ENCODE results near the gene ACAA1. TPM values are rescaled to one million over a fixed set of nuclear protein-coding genes. Genes with fewer than 3 reads are reported as not detected.

ACAA1 gene
- total RNA-seq, 4 donors from 2014 or later: 24.5 to 31.2 (median 29.3) TPM

DNA sequence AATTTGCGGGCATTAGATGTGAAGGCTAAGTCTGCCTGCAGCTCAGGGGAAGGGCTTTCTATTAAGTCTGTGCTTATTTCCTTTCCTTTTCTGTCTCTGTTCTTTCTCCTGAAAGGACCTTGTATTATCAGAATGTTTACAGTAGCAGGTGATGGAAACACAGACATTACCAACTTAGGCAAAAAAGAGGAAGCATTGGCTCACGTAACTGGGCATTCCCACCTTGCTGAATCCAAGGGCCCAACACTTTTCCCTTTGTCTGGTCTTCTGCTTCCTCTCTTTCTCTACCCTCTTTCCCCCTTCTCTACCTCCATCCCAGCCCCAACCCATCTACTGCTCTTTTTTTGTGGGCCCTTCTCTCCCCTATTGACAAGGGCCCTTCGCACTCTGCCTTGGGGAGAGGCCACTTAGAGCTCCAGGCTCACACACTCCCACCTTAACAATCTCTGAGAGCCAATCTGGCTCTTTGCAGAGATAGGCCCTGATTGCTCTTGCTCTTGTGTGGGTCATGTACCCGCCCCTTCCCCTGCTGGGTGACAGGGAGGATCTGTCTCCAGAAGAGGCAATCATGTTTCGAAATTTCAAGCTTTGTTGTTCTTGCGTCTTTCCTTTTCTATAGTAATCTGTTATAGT is 35.0 kb downstream of the ACAA1 start:
- Histone ChIP-seq H3K27me3 (peaks cover 0 to 10% (median 0%) of the 10 kb centered on the region in 3 donors), H3K27ac (no peak overlapping the region), H3K36me3 (no peaks in the 10 kb centered on the region), H3K4me3 (no peak overlapping the region), H3K9me3 (no peaks in the 10 kb centered on the region), H3K4me1 (no peaks in the 10 kb centered on the region)
- no peak for DNase-seq
- in situ Hi-C loops (cut with MboI; ENCODE audit: low sequenced_read_pairs in 4 of 4) (no loop called here), intact Hi-C loops (cut with DNase I; ENCODE audit: low total_unique reads) (no loop called here)
- ATAC-seq: no peak
- TF ChIP-seq CTCF (IDR thresholded peaks at IDR 0.05 in 4 of 5, conservative IDR thresholded peaks at IDR 0.05 in 1 of 5) (no peak), POLR2A (IDR thresholded peaks at IDR 0.05) (no peak)

DNA sequence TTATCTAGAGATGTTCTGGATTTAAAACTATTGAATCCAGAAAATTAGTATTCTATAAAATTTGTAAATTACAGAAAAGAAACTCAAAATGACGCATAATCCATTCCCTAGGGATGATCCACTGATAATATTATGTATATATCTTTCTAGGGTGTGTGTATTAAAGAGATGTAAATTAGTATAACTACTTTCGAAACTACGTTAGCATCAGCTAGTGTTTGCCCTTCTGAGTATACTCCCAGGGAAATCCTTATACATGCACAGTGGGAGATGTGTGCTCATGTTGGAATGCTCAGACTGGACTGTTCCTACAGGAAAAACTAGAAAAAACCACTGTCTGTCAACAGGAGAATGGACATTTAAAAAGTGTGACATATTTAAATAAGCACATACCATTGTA is 36.4 kb downstream of the ACAA1 start:
- intact Hi-C loops (cut with DNase I; ENCODE audit: low total_unique reads) (no loop called here), in situ Hi-C loops (cut with MboI; ENCODE audit: low sequenced_read_pairs in 4 of 4) (no loop called here)
- Histone ChIP-seq H3K27me3 (peaks cover 0 to 8% (median 0%) of the 10 kb centered on the region in 3 donors), H3K4me1 (no peaks in the 10 kb centered on the region), H3K9me3 (no peaks in the 10 kb centered on the region), H3K4me3 (no peak overlapping the region), H3K27ac (no peak overlapping the region), H3K36me3 (no peaks in the 10 kb centered on the region)
- ATAC-seq (no peak), DNase-seq (no peak)
- no peak for TF ChIP-seq POLR2A (IDR thresholded peaks at IDR 0.05)
- no peak for TF ChIP-seq CTCF (IDR thresholded peaks at IDR 0.05 in 4 of 5, conservative IDR thresholded peaks at IDR 0.05 in 1 of 5)

GRCh38 chr3:38099518-38099917 is 37.4 kb downstream of the ACAA1 start:
- Histone ChIP-seq H3K4me3 (no peak overlapping the region), H3K4me1 (no peaks in the 10 kb centered on the region), H3K27ac (no peak overlapping the region), H3K27me3 (no peaks in the 10 kb centered on the region), H3K9me3 (no peaks in the 10 kb centered on the region), H3K36me3 (no peaks in the 10 kb centered on the region)
- ATAC-seq (no peak), DNase-seq (no peak)
- in situ Hi-C loops (cut with MboI; ENCODE audit: low sequenced_read_pairs in 4 of 4): no loop called here
- intact Hi-C loops (cut with DNase I; ENCODE audit: low total_unique reads): no loop called here
- no peak for TF ChIP-seq CTCF (IDR thresholded peaks at IDR 0.05 in 4 of 5, conservative IDR thresholded peaks at IDR 0.05 in 1 of 5)
- no peak for TF ChIP-seq POLR2A (IDR thresholded peaks at IDR 0.05)

DNA sequence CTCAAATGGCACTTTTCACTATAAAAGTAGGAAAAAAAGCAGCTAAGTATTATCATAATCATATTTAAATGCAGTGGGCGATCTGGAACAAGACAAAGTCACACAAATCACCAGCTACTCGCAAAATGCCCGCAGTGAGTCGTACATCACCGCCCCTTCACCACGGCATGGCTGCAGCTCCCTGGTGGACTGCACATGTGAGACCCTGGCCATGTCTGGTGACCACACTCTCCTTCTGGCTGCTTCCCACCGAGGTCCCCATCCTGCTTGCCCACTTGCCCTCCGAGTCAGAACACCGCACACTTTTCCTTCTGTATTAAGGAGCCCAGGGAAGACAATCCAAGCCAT is 38.6 kb downstream of the ACAA1 start:
- DNase-seq (no peak), ATAC-seq (no peak)
- TF ChIP-seq CTCF (IDR thresholded peaks at IDR 0.05 in 4 of 5, conservative IDR thresholded peaks at IDR 0.05 in 1 of 5) (no peak), POLR2A (IDR thresholded peaks at IDR 0.05) (no peak)
- Histone ChIP-seq H3K9me3 (no peaks in the 10 kb centered on the region), H3K27me3 (no peaks in the 10 kb centered on the region), H3K4me1 (no peaks in the 10 kb centered on the region), H3K36me3 (no peaks in the 10 kb centered on the region), H3K4me3 (no peak overlapping the region), H3K27ac (no peak overlapping the region)
- in situ Hi-C loops (cut with MboI; ENCODE audit: low sequenced_read_pairs in 4 of 4): no loop called here
- intact Hi-C loops (cut with DNase I; ENCODE audit: low total_unique reads): no loop called here
